HEK293 (cell line): ENCODE measurements around the gene TRAF3.
A peak's percentile ranks its signal among the peaks of the same experiment; 100 is the strongest.

Source experiments
- CTCF ChIA-PET: fragments of 350-600 bp; formaldehyde crosslinking; extraction: SDS; loops from one replicate; lab custom pipeline; 2021; ENCODE audit warnings: antibody characterized with exemption; lab: Yijun Ruan, JAX
- POLR2A ChIA-PET: fragments of 300-600 bp; formaldehyde crosslinking; extraction: SDS; loops from one replicate; lab custom pipeline; 2020; ENCODE audit warnings: antibody characterized with exemption, inconsistent platforms; lab: Yijun Ruan, JAX
- H3K27ac ChIP-seq: fragments of 200-500 bp; sonication (Bioruptor generic); 2 replicates; pipeline ENCODE4 v1.5.1; 2014; ENCODE audit warnings: low read depth, low read length, control low read depth, inconsistent platforms; ENCODE audit errors: extremely low read depth
- H3K36me3 ChIP-seq, 2 experiments: fragments of 200-500 bp in 1 of 2; sonication (Bioruptor generic) in 1 of 2; 1 replicate in 1 of 2; 2 replicates in 1 of 2; pipeline ENCODE4 v1.5.1; 2014 to 2017; ENCODE audit warnings: inconsistent platforms in 2 of 2, low read length in 2 of 2; ENCODE audit not compliant: control insufficient read depth in 2 of 2, insufficient read depth in 1 of 2
- H3K4me1 ChIP-seq: fragments of 200-500 bp; sonication (Bioruptor generic); 2 replicates; pipeline ENCODE4 v1.5.1; 2014; ENCODE audit warnings: mild to moderate bottlenecking, low read length, inconsistent platforms; ENCODE audit not compliant: control insufficient read depth, insufficient read depth
- H3K4me3 ChIP-seq: 2 replicates; pipeline ENCODE4 v1.5.1; 2011; ENCODE audit warnings: low read depth, mild to moderate bottlenecking, control low read depth, low read length, moderate library complexity
- H3K9me3 ChIP-seq: fragments of 200-500 bp; sonication (Bioruptor generic); 2 replicates; pipeline ENCODE4 v1.5.1; 2014; ENCODE audit warnings: low read depth, low read length, inconsistent platforms; ENCODE audit not compliant: control insufficient read depth, insufficient read depth
- EGR2 ChIP-seq: fragments of 450-650 bp; formaldehyde crosslinking; IDR thresholded peaks from 2 replicates; pipeline ENCODE4 v1.5.1; 2016; ENCODE audit warnings: low read depth, missing biosample characterization, missing genetic modification characterization
- FEZF1 ChIP-seq: fragments of 450-650 bp; formaldehyde crosslinking; IDR thresholded peaks from 2 replicates; pipeline ENCODE4 v1.5.1; 2016; ENCODE audit warnings: missing biosample characterization, missing genetic modification characterization
- HOXD13 ChIP-seq: sonication (generic); formaldehyde crosslinking; IDR thresholded peaks from 2 replicates; pipeline ENCODE4 v1.8.0; 2022; ENCODE audit warnings: missing genetic modification reagents, borderline replicate concordance
- KLF17 ChIP-seq: fragments of 450-650 bp; formaldehyde crosslinking; IDR thresholded peaks from 2 replicates; pipeline ENCODE4 v1.5.1; 2016; ENCODE audit warnings: missing biosample characterization, missing genetic modification characterization
- PRDM4 ChIP-seq: fragments of 450-650 bp; formaldehyde crosslinking; IDR thresholded peaks from 2 replicates; pipeline ENCODE4 v1.5.1; 2017; ENCODE audit warnings: missing biosample characterization, missing genetic modification characterization
- SCRT1 ChIP-seq: fragments of 450-650 bp; formaldehyde crosslinking; IDR thresholded peaks from 2 replicates; pipeline ENCODE4 v1.5.1; 2016; ENCODE audit warnings: missing biosample characterization, missing genetic modification characterization, borderline replicate concordance
- SETDB1 ChIP-seq: IDR thresholded peaks from one replicate; pipeline ENCODE4 v1.6.1; 2017; ENCODE audit warnings: mild to moderate bottlenecking, low read length, moderate library complexity, mixed read lengths; ENCODE audit not compliant: insufficient read length
- ZBTB44 ChIP-seq: fragments of 450-650 bp; IDR thresholded peaks from 2 replicates; pipeline ENCODE4 v1.5.1; 2018; ENCODE audit warnings: missing biosample characterization, mild to moderate bottlenecking, missing genetic modification characterization
- ZBTB7A ChIP-seq: fragments of 450-650 bp; formaldehyde crosslinking; IDR thresholded peaks from 2 replicates; pipeline ENCODE4 v1.5.1; 2016; ENCODE audit warnings: low read depth, missing biosample characterization, missing genetic modification characterization
- ZFP37 ChIP-seq: fragments of 450-650 bp; formaldehyde crosslinking; IDR thresholded peaks from 2 replicates; pipeline ENCODE4 v1.5.1; 2016; ENCODE audit warnings: missing biosample characterization, missing genetic modification characterization
- ZFP41 ChIP-seq: fragments of 450-650 bp; formaldehyde crosslinking; IDR thresholded peaks from 2 replicates; pipeline ENCODE4 v1.5.1; 2016; ENCODE audit warnings: missing biosample characterization, missing genetic modification characterization, borderline replicate concordance
- ZNF202 ChIP-seq: fragments of 450-650 bp; formaldehyde crosslinking; IDR thresholded peaks from 2 replicates; pipeline ENCODE4 v1.5.1; 2016; ENCODE audit warnings: missing biosample characterization, missing genetic modification characterization, borderline replicate concordance
- ZNF26 ChIP-seq: fragments of 450-650 bp; formaldehyde crosslinking; IDR thresholded peaks from 2 replicates; pipeline ENCODE4 v1.5.1; 2016; ENCODE audit warnings: missing biosample characterization, missing genetic modification characterization
- ZNF449 ChIP-seq: fragments of 450-650 bp; formaldehyde crosslinking; IDR thresholded peaks from 2 replicates; pipeline ENCODE4 v1.5.1; 2017; ENCODE audit warnings: missing biosample characterization, mild to moderate bottlenecking, missing genetic modification characterization, moderate library complexity
- ZNF488 ChIP-seq: fragments of 450-650 bp; formaldehyde crosslinking; IDR thresholded peaks from 2 replicates; pipeline ENCODE4 v1.5.1; 2016; ENCODE audit warnings: missing biosample characterization, missing genetic modification characterization
- ZNF549 ChIP-seq: fragments of 450-650 bp; IDR thresholded peaks from 2 replicates; pipeline ENCODE4 v1.5.1; 2018; ENCODE audit warnings: missing biosample characterization, missing genetic modification characterization, mild to moderate bottlenecking, inconsistent platforms, moderate library complexity
- ZNF654 ChIP-seq: fragments of 450-650 bp; formaldehyde crosslinking; IDR thresholded peaks from 2 replicates; pipeline ENCODE4 v1.5.1; 2016; ENCODE audit warnings: low read depth, missing biosample characterization, missing genetic modification characterization
- ZNF791 ChIP-seq: fragments of 450-650 bp; formaldehyde crosslinking; IDR thresholded peaks from 2 replicates; pipeline ENCODE4 v1.5.1; 2016; ENCODE audit warnings: missing biosample characterization, missing genetic modification characterization
- TF ChIP-seq, protein P1 (sequence below): fragments of 450-650 bp; formaldehyde crosslinking; IDR thresholded peaks from 2 replicates; pipeline ENCODE4 v1.5.1; 2016; ENCODE audit warnings: missing biosample characterization, missing genetic modification characterization, low read depth
- TF ChIP-seq, protein P2 (sequence below): fragments of 450-650 bp; formaldehyde crosslinking; IDR thresholded peaks from 2 replicates; pipeline ENCODE4 v1.5.1; 2016; ENCODE audit warnings: missing biosample characterization, missing genetic modification characterization
- TF ChIP-seq, protein P3 (sequence below): fragments of 450-650 bp; formaldehyde crosslinking; IDR thresholded peaks from 2 replicates; pipeline ENCODE4; 2016; ENCODE audit warnings: missing biosample characterization, missing genetic modification characterization
- TF ChIP-seq, protein P4 (sequence below): sonication (generic); formaldehyde crosslinking; IDR thresholded peaks from 2 replicates; pipeline ENCODE4 v1.8.1; 2022; ENCODE audit warnings: mild to moderate bottlenecking, moderate library complexity, missing genetic modification reagents

The TRAF3 gene

DNA sequence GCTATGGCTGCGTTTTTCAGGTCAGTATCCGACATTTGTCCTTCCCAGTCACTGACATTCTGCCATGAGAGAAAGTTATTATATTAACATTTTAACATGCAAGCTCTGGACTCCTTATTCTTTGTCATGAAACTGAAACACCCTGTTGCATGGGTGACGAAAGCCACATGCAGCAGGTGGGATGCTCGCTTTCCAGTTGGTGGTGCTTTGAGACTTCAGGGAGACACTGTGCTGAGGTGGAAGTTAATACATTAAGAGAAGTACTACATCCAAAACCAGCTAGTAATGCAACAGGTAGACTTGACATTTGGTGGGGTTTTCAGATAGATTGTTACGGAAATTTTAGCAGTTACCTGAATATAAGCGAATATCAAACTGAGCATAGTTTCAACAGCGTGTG lies 112.4 kb downstream of the TRAF3 start (continued):
- TF ChIP-seq, protein P1, sequence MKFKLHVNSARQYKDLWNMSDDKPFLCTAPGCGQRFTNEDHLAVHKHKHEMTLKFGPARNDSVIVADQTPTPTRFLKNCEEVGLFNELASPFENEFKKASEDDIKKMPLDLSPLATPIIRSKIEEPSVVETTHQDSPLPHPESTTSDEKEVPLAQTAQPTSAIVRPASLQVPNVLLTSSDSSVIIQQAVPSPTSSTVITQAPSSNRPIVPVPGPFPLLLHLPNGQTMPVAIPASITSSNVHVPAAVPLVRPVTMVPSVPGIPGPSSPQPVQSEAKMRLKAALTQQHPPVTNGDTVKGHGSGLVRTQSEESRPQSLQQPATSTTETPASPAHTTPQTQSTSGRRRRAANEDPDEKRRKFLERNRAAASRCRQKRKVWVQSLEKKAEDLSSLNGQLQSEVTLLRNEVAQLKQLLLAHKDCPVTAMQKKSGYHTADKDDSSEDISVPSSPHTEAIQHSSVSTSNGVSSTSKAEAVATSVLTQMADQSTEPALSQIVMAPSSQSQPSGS (tag by site-specific recombination) = no peak
- TF ChIP-seq ZNF654 (tag by site-specific recombination) = no peak
- no peak for TF ChIP-seq ZBTB7A (tag by site-specific recombination)
- TF ChIP-seq ZBTB44 = no peak
- TF ChIP-seq ZFP41 = no peak
- TF ChIP-seq, protein P2, sequence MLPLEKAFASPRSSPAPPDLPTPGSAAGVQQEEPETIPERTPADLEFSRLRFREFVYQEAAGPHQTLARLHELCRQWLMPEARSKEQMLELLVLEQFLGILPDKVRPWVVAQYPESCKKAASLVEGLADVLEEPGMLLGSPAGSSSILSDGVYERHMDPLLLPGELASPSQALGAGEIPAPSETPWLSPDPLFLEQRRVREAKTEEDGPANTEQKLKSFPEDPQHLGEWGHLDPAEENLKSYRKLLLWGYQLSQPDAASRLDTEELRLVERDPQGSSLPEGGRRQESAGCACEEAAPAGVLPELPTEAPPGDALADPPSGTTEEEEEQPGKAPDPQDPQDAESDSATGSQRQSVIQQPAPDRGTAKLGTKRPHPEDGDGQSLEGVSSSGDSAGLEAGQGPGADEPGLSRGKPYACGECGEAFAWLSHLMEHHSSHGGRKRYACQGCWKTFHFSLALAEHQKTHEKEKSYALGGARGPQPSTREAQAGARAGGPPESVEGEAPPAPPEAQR (tag by site-specific recombination) = no peak
- TF ChIP-seq ZNF202 (tag by site-specific recombination) = no peak
- TF ChIP-seq SCRT1 = peak; percentile 76
- TF ChIP-seq ZNF449 (tag by site-specific recombination) = no peak
- TF ChIP-seq, all 188 proteins: peak for 2

- ChIA-PET CTCF (no interaction called here), POLR2A (no interaction called here)
- H3K4me1 ChIP-seq = no peaks in the 10 kb centered on the region
- H3K27ac ChIP-seq = no peak overlapping the region
- H3K4me3 ChIP-seq = no peak overlapping the region
- H3K36me3 ChIP-seq = peaks cover 0 to 64% of the 10 kb centered on the region in 2 experiments; a peak in 2 of 3 replicates
- H3K9me3 ChIP-seq = no peaks in the 10 kb centered on the region
- no peak for TF ChIP-seq ZNF26
- TF ChIP-seq ZNF791 = no peak
- TF ChIP-seq FEZF1 (tag by site-specific recombination) = no peak
- TF ChIP-seq ZFP37 (tag by site-specific recombination) = no peak
- no peak for TF ChIP-seq SETDB1
- no peak for TF ChIP-seq ZNF549 (tag by site-specific recombination)
- no peak for TF ChIP-seq EGR2 (tag by site-specific recombination)
- TF ChIP-seq, protein P3, sequence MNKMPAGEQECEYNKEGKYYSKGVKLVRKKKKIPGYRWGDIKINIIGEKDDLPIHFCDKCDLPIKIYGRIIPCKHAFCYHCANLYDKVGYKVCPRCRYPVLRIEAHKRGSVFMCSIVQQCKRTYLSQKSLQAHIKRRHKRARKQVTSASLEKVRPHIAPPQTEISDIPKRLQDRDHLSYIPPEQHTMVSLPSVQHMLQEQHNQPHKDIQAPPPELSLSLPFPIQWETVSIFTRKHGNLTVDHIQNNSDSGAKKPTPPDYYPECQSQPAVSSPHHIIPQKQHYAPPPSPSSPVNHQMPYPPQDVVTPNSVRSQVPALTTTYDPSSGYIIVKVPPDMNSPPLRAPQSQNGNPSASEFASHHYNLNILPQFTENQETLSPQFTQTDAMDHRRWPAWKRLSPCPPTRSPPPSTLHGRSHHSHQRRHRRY (tag by site-specific recombination) = no peak
- no peak for TF ChIP-seq ZNF488 (tag by site-specific recombination)
- TF ChIP-seq, protein P4, sequence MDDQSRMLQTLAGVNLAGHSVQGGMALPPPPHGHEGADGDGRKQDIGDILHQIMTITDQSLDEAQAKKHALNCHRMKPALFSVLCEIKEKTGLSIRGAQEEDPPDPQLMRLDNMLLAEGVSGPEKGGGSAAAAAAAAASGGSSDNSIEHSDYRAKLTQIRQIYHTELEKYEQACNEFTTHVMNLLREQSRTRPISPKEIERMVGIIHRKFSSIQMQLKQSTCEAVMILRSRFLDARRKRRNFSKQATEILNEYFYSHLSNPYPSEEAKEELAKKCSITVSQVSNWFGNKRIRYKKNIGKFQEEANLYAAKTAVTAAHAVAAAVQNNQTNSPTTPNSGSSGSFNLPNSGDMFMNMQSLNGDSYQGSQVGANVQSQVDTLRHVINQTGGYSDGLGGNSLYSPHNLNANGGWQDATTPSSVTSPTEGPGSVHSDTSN = no peak
- TF ChIP-seq HOXD13 (CRISPR knock-in tag) = no peak
- TF ChIP-seq PRDM4 (tag by site-specific recombination) = no peak
- TF ChIP-seq KLF17 (tag by site-specific recombination) = no peak
Observed at GRCh38 chr14:102891111-102891510, 113.9 kb downstream of the TRAF3 start.
